Astrocyte (in vitro differentiated cells and primary cell): ENCODE data around the gene WDR13.

Source experiments
- CTCF ChIP-seq: IDR thresholded peaks from 2 replicates; pipeline ENCODE4 v1.5.1; 2011; ENCODE audit warnings: low read depth, mild to moderate bottlenecking, inconsistent platforms, low read length, moderate library complexity; ENCODE audit not compliant: insufficient read depth
- EZH2 ChIP-seq: IDR thresholded peaks from 2 replicates; pipeline ENCODE4 v1.6.1; 2012; ENCODE audit warnings: mild to moderate bottlenecking, low read length, inconsistent platforms; ENCODE audit not compliant: insufficient read depth

GRCh38 chrX:48600226-48600625 lies 2.9 kb downstream of the WDR13 start:
- no peak for TF ChIP-seq CTCF
- TF ChIP-seq EZH2: no peak
